GM12878 (cell line): ENCODE data around the gene SNAPC3.

ENCODE experiments used
- CHD2 ChIP-seq: IDR thresholded peaks from 2 replicates; pipeline ENCODE4 v1.6.1; 2011; ENCODE audit warnings: low read depth, low read length, improper control_type of control experiment, borderline replicate concordance
- EZH2 ChIP-seq: IDR thresholded peaks from 2 replicates; pipeline ENCODE4 v1.6.1; 2012; ENCODE audit warnings: low read depth, mild to moderate bottlenecking, control low read depth, inconsistent platforms, low read length, borderline replicate concordance; ENCODE audit not compliant: control insufficient read depth
- NRF1 ChIP-seq: conservative IDR thresholded peaks from 2 replicates; pipeline ENCODE4 v1.6.1; 2011; ENCODE audit warnings: mild to moderate bottlenecking, low read depth, low read length, improper control_type of control experiment
- POLR2AphosphoS5 ChIP-seq: IDR thresholded peaks from 2 replicates; pipeline ENCODE4 v1.6.1; 2011; ENCODE audit warnings: mild to moderate bottlenecking, low read length, inconsistent platforms
- SMC3 ChIP-seq: IDR thresholded peaks from 2 replicates; pipeline ENCODE4 v1.6.1; 2011; ENCODE audit warnings: low read length, improper control_type of control experiment, borderline replicate concordance
- TAF1 ChIP-seq: IDR thresholded peaks from 2 replicates; pipeline ENCODE4 v1.6.1; 2011; ENCODE audit warnings: mild to moderate bottlenecking, low read depth, low read length, borderline replicate concordance
- YY1 ChIP-seq: IDR thresholded peaks from 2 replicates; pipeline ENCODE4 v1.6.1; 2011; ENCODE audit warnings: low read depth, mild to moderate bottlenecking, low read length
- TF ChIP-seq, protein P1 (sequence below): IDR thresholded peaks from 2 replicates; pipeline ENCODE4 v1.6.1; 2012; ENCODE audit warnings: low read depth, low read length, improper control_type of control experiment

DNA sequence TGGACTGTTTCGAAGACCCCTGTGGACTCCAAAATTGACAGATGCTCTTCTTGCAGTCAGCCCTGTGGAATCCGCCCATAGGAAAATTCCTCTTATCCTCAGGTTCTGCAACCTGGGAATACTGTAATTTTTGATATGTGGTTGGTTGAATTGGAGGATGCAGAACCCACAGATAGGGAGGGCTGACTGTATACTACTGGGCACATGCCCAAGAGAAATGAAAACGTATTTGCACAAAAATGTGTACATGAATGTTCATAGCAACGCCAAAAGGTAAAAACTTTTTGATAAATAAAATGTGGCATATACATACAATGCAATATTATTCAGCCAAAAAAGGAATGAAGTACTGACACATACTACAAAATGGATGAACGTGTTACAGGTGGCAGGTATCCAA is 1.9 kb upstream of the SNAPC3 start:
- TF ChIP-seq CHD2 (no peak), EZH2 (no peak), NRF1 (no peak), TAF1 (no peak), YY1 (no peak), SMC3 (no peak), POLR2AphosphoS5 (no peak)
- TF ChIP-seq, protein P1, sequence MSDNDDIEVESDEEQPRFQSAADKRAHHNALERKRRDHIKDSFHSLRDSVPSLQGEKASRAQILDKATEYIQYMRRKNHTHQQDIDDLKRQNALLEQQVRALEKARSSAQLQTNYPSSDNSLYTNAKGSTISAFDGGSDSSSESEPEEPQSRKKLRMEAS: no peak
